Mucosa of gallbladder (tissue), 1 donor: ENCODE measurements around the gene OTULINL. TPM values are rescaled to one million over a fixed set of nuclear protein-coding genes. Genes with fewer than 3 reads are reported as not detected.
"Not testable (repeated sequence)": the region's sequence is repeated elsewhere in the genome, so short reads cannot be mapped to it uniquely, and the experiment has no call there.

ENCODE experiments used
- DNase-seq: peaks from one replicate; pipeline ENCODE4 v3.0.0-alpha.2; 2020; ENCODE audit warnings: low spot score
- total RNA-seq: library from RNA; stranded (reverse); gene quantifications from one replicate; pipeline ENCODE4 v1.2.1, GENCODE V29; 2021
- donor health status: DM: no; HTN: no; CAD: no.

Gene OTULINL
- 9.9 TPM for total RNA-seq

- peak; percentile 89 for DNase-seq
Measured at GRCh38 chr5:14581106-14581890, at the start of gene OTULINL. Gene OTULINL, plus strand, starts transcription at chr5:14581792. Its CDS starts 103 bp downstream, at chr5:14581895.

GRCh38 chr5:14532180-14532579 is 49.4 kb upstream of the OTULINL start:
- DNase-seq = no peak

GRCh38 chr5:14534773-14535172 is 46.8 kb upstream of the OTULINL start:
- DNase-seq = no peak

GRCh38 chr5:14545308-14545707 is 36.3 kb upstream of the OTULINL start:
- no peak for DNase-seq

GRCh38 chr5:14545862-14546261 is 35.7 kb upstream of the OTULINL start:
- DNase-seq = no peak

GRCh38 chr5:14547666-14548065 is 33.9 kb upstream of the OTULINL start:
- no peak for DNase-seq

- DNase-seq = no peak
Measured at GRCh38 chr5:14551211-14551610, 30.4 kb upstream of the OTULINL start.

- no peak for DNase-seq
Measured at GRCh38 chr5:14552017-14552416, 29.6 kb upstream of the OTULINL start.

GRCh38 chr5:14554288-14554687 is 27.3 kb upstream of the OTULINL start:
- not testable (repeated sequence) for DNase-seq

- no peak for DNase-seq
Measured at GRCh38 chr5:14556015-14556414, 25.6 kb upstream of the OTULINL start.

- peak; percentile 21 for DNase-seq
Measured at GRCh38 chr5:14557203-14557770, 24.3 kb upstream of the OTULINL start.

GRCh38 chr5:14557791-14558415 is 23.7 kb upstream of the OTULINL start:
- DNase-seq = no peak

GRCh38 chr5:14560091-14560595 is 21.4 kb upstream of the OTULINL start:
- DNase-seq = no peak

- no peak for DNase-seq
Measured at GRCh38 chr5:14561741-14562140, 19.9 kb upstream of the OTULINL start.

- no peak for DNase-seq
Measured at GRCh38 chr5:14568333-14568732, 13.3 kb upstream of the OTULINL start.

- no peak for DNase-seq
Measured at GRCh38 chr5:14569948-14570691, 11.5 kb upstream of the OTULINL start.

- no peak for DNase-seq
Measured at GRCh38 chr5:14571901-14572300, 9.7 kb upstream of the OTULINL start.

GRCh38 chr5:14572385-14572784 is 9.2 kb upstream of the OTULINL start:
- no peak for DNase-seq

GRCh38 chr5:14572836-14573235 is 8.8 kb upstream of the OTULINL start:
- no peak for DNase-seq

GRCh38 chr5:14574096-14574495 is 7.5 kb upstream of the OTULINL start:
- no peak for DNase-seq

- no peak for DNase-seq
Measured at GRCh38 chr5:14574891-14575508, 6.6 kb upstream of the OTULINL start.

- DNase-seq = no peak
Measured at GRCh38 chr5:14576206-14576605, 5.4 kb upstream of the OTULINL start.
